ENCODE results near the gene CDC45.

Gene CDC45

DNA sequence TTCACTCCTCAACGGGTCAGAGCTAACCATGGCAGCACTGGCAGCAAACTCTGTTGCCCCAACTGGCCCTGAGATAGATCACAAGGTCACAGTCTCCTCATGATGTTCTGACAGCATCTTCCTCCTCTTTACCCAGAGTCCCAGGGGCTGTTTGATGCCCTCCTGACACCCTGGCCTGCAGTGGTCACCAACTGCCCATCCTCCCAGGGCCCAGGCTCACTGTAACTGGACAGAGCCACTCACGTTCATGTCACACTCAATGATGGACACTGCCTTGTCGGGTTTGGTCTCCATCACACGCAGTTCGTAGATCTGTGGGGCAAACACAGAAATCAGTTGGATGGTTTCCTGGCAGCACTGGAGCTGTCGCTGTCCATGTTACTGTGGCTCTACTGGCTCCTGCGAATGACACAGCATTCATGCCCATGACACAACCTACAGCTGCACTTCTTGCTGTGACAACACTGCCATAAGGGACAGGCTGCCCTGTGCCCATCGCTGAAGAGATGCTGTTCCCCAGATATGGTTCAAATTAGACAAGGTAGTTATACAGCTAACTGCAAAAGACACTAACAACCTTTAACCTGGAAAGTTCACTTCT is 21.8 kb upstream of the CDC45 start:
- no peak for DNase-seq (ENCODE audit: low read depth)
- no peak for TF ChIP-seq POLR2A (IDR thresholded peaks at IDR 0.05; ENCODE audit: extremely low read depth, insufficient read length)
- TF ChIP-seq MYC (IDR thresholded peaks at IDR 0.05; ENCODE audit: low read depth, low read length): no peak
- TF ChIP-seq, protein P1, sequence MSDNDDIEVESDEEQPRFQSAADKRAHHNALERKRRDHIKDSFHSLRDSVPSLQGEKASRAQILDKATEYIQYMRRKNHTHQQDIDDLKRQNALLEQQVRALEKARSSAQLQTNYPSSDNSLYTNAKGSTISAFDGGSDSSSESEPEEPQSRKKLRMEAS (IDR thresholded peaks at IDR 0.05; ENCODE audit: low read depth, low read length): no peak
- TF ChIP-seq, protein P2, sequence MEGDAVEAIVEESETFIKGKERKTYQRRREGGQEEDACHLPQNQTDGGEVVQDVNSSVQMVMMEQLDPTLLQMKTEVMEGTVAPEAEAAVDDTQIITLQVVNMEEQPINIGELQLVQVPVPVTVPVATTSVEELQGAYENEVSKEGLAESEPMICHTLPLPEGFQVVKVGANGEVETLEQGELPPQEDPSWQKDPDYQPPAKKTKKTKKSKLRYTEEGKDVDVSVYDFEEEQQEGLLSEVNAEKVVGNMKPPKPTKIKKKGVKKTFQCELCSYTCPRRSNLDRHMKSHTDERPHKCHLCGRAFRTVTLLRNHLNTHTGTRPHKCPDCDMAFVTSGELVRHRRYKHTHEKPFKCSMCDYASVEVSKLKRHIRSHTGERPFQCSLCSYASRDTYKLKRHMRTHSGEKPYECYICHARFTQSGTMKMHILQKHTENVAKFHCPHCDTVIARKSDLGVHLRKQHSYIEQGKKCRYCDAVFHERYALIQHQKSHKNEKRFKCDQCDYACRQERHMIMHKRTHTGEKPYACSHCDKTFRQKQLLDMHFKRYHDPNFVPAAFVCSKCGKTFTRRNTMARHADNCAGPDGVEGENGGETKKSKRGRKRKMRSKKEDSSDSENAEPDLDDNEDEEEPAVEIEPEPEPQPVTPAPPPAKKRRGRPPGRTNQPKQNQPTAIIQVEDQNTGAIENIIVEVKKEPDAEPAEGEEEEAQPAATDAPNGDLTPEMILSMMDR (IDR thresholded peaks at IDR 0.05; ENCODE audit: low read depth, low read length): no peak
- no peak overlapping the region for H3K4me3 ChIP-seq (ENCODE audit: low read depth, low read length)

DNA sequence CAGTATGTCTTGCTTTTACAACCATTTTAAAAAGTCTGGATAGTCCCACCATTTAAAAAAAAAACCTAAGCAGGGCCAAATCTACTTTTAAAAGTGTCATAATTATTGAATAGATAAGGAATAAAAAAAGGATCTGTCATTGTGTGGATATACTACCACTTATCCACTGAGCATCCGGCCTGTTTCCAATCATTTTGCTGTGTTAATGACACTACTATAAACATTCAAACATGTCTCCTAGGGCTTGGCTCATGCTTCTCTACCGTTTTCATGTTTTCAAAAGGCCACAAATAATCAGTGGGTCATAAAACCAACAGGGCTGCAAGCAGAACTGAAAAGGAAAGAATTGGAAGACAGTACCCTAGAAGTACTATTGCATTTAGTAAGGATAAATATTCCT is 19.7 kb upstream of the CDC45 start:
- H3K4me3 ChIP-seq (ENCODE audit: low read depth, low read length): no peak overlapping the region
- TF ChIP-seq MYC (IDR thresholded peaks at IDR 0.05; ENCODE audit: low read depth, low read length): no peak
- TF ChIP-seq, protein P1 (IDR thresholded peaks at IDR 0.05; ENCODE audit: low read depth, low read length): no peak
- no peak for TF ChIP-seq POLR2A (IDR thresholded peaks at IDR 0.05; ENCODE audit: extremely low read depth, insufficient read length)
- TF ChIP-seq, protein P2 (IDR thresholded peaks at IDR 0.05; ENCODE audit: low read depth, low read length): no peak
- no peak for DNase-seq (ENCODE audit: low read depth)

DNA sequence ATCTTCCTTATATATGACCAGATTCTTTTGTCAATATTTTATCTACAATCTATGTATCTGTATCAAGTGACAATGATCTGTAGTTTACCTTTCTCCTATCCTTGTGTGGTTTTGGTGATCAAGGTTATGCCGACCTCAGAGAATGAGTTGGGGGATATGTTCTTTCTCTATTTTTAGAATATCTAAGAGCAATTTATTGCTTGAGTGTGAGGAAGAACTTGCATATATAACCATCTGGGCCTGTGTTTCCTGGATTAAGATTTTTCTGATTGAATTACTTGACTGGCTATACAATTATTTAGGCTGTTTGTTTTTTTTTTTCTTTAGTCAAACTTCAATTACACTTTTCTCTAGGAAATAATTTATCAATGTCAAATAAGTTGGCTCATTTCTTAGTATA is 18.2 kb upstream of the CDC45 start:
- H3K4me3 ChIP-seq (ENCODE audit: low read depth, low read length): no peak overlapping the region
- DNase-seq (ENCODE audit: low read depth): no peak
- TF ChIP-seq, protein P2 (IDR thresholded peaks at IDR 0.05; ENCODE audit: low read depth, low read length): no peak
- TF ChIP-seq POLR2A (IDR thresholded peaks at IDR 0.05; ENCODE audit: extremely low read depth, insufficient read length) (no peak), MYC (IDR thresholded peaks at IDR 0.05; ENCODE audit: low read depth, low read length) (no peak)
- TF ChIP-seq, protein P1 (IDR thresholded peaks at IDR 0.05; ENCODE audit: low read depth, low read length): no peak

DNA sequence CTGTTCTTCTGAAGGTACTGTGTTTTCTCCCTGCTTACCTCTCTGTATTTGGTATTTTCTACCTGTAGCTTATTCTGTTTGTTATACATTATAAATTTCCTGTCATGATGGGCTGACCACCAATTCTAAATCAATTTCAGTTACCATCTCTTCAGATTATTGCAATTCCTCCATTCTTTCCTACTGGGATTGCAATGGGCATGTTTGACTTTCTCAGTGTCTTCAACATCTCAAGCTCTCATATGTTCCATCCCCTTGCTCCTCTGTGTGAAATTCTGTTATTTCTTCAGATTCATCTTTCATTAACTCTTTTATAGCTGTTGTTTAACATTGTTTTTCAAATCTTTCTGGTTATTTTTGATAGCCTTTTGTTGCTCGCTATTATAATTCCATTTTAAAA is 16.7 kb upstream of the CDC45 start:
- H3K4me3 ChIP-seq (ENCODE audit: low read depth, low read length): no peak overlapping the region
- DNase-seq (ENCODE audit: low read depth): no peak
- TF ChIP-seq, protein P1 (IDR thresholded peaks at IDR 0.05; ENCODE audit: low read depth, low read length): no peak
- TF ChIP-seq MYC (IDR thresholded peaks at IDR 0.05; ENCODE audit: low read depth, low read length) (no peak), POLR2A (IDR thresholded peaks at IDR 0.05; ENCODE audit: extremely low read depth, insufficient read length) (no peak)
- TF ChIP-seq, protein P2 (IDR thresholded peaks at IDR 0.05; ENCODE audit: low read depth, low read length): no peak

DNA sequence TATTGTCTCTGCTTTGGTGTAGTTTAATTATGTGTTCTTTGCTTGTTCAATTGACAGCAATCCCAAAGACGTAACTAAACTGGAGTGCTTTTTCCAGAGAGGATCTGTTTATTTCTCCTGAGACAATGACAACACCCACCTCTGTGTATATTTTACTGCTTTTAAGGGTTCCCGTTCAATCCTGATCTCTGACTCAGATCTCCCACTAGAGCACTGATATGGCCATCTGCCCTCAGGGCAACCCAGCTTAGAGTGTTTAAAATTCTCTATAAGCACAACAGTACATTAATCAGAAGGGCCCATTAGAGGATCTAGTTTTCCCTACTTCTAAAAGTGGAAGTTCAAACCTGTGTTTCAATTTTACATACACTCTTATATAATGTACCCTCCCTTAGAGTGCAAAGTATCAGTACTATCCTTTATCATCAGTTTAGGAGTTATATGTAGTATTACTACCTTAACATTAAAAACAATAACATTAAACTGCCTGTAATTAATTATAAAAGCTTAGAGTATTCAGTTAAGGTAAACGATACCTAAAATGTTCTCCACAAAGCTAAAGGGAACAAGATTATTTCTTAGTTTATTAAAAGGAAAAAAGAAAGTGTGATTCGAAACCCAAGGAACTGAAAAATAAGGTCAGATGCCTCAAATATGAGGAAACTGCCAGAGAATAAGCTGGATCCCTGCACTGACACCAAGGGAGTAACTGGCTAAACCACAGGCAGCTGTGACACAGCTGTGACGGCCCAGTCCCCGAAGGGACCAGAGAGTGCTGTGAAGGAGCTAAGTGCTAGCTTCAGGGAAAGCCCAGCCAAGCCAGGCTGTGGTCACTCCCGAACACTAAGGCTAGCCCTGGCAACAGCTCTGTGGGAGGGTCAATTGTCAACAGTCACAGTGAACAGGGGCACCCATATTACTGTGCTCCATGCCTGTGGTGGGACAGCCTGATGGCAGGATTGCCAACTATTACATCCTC is 15.9 kb upstream of the CDC45 start:
- H3K4me3 ChIP-seq (ENCODE audit: low read depth, low read length): no peak overlapping the region
- TF ChIP-seq MYC (IDR thresholded peaks at IDR 0.05; ENCODE audit: low read depth, low read length) (no peak), POLR2A (IDR thresholded peaks at IDR 0.05; ENCODE audit: extremely low read depth, insufficient read length) (no peak)
- TF ChIP-seq, protein P2 (IDR thresholded peaks at IDR 0.05; ENCODE audit: low read depth, low read length): no peak
- TF ChIP-seq, protein P1 (IDR thresholded peaks at IDR 0.05; ENCODE audit: low read depth, low read length): no peak
- no peak for DNase-seq (ENCODE audit: low read depth)

All from NB4 (cell line).